ENCODE measurements around the gene CRX. TPM values are rescaled to one million over a fixed set of nuclear protein-coding genes. Genes with fewer than 3 reads are reported as not detected.

The CRX gene
- total and polyA plus RNA-seq, 2 donors (not counting 1 experiment from before 2014, with no cell fraction given): not detected

DNA sequence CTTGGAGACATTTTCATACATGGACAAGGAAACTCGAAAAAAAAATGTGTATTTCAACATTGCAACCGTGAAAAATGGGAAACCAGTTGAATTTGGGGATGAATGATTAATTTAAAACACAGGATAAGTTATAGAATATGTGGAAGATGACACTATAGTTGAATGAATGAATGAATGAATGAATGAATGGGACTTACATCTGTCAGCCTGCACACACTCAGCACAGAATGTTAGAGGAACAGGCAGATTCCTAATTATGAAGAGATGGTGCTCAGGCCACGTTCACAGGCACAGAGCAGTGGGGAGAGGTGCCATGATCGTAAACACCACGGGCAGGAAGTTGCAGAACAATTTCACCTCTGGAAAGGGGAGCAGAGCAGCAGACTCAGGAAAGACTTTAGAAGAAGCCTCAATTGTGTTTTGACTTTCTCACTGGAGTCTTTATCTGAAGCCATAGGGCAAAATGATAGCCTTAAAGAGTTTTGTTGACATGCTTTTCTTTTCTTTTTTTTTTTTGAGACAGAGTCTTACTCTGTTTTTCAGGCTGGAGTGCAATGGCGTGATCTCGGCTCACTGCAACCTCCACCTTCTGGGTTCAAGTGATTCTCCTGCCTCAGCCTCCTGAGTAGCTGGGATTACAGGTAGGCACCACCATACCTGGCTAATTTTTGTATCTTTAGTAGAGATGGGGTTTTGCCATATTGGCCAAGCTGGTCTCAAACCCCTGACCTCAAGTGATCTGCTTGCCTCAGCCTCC is 69.3 kb downstream of the CRX start:
- no peak overlapping the region for H3K4me3 Mint-ChIP-seq
- no peaks in the 10 kb centered on the region for H3K4me1 ChIP-seq (ENCODE audit: control insufficient read depth in 2 of 2, insufficient read depth in 2 of 2, low read length in 2 of 2)
- H3K4me1 Mint-ChIP-seq: no peaks in the 10 kb centered on the region
- DNase-seq: no peak
- intact Hi-C loops (cut with micrococcal nuclease): no loop called here
- no peaks in the 10 kb centered on the region for H3K79me2 ChIP-seq (ENCODE audit: control insufficient read depth, insufficient read depth, low read length)
- H3K9me3 ChIP-seq (ENCODE audit: control extremely low read depth in 1 of 3, control insufficient read depth in 2 of 3, insufficient read depth in 1 of 3, low read length in 2 of 3): peaks cover 0 to 15% (median 2%) of the 10 kb centered on the region in 3 donors
- no peak overlapping the region for H2AFZ ChIP-seq (ENCODE audit: insufficient read depth, low read depth, low read length, poor library complexity, severe bottlenecking)
- H3K4me3 ChIP-seq (ENCODE audit: control extremely low read depth in 1 of 5, extremely low read depth in 1 of 5, insufficient read depth in 1 of 5, low read depth in 2 of 5, low read length in 4 of 5): no peak overlapping the region
- WGBS (ENCODE audit: insufficient coverage): 54% methylated on average over 4 of the region's 7 CpGs
- no peak overlapping the region for H3K9ac ChIP-seq (ENCODE audit: low read length)
- no peaks in the 10 kb centered on the region for H3K27me3 ChIP-seq (replicated peaks in 1 of 4; ENCODE audit: control extremely low read depth in 1 of 4, control insufficient read depth in 3 of 4, insufficient read depth in 4 of 4, low read length in 3 of 4)
- no peak for TF ChIP-seq EZH2 (IDR thresholded peaks at IDR 0.05; ENCODE audit: borderline replicate concordance, insufficient read depth, low read depth, low read length, poor library complexity, severe bottlenecking)
- TF ChIP-seq, protein P1, sequence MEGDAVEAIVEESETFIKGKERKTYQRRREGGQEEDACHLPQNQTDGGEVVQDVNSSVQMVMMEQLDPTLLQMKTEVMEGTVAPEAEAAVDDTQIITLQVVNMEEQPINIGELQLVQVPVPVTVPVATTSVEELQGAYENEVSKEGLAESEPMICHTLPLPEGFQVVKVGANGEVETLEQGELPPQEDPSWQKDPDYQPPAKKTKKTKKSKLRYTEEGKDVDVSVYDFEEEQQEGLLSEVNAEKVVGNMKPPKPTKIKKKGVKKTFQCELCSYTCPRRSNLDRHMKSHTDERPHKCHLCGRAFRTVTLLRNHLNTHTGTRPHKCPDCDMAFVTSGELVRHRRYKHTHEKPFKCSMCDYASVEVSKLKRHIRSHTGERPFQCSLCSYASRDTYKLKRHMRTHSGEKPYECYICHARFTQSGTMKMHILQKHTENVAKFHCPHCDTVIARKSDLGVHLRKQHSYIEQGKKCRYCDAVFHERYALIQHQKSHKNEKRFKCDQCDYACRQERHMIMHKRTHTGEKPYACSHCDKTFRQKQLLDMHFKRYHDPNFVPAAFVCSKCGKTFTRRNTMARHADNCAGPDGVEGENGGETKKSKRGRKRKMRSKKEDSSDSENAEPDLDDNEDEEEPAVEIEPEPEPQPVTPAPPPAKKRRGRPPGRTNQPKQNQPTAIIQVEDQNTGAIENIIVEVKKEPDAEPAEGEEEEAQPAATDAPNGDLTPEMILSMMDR (IDR thresholded peaks at IDR 0.05): no peak
- no peaks in the 10 kb centered on the region for H4K20me1 ChIP-seq (ENCODE audit: control insufficient read depth, insufficient read depth, low read length, poor library complexity, severe bottlenecking)
- ChIA-PET POLR2A (no interaction called here), CTCF (no interaction called here)
- ATAC-seq (ENCODE audit: low read depth): no peak
- H3K27me3 Mint-ChIP-seq: peaks cover 14% of the 10 kb centered on the region
- H3K9me3 Mint-ChIP-seq (ENCODE audit: insufficient read depth): peaks cover 8% of the 10 kb centered on the region
- H3K27ac Mint-ChIP-seq: no peak overlapping the region
- H3K36me3 ChIP-seq (replicated peaks in 1 of 2; ENCODE audit: control extremely low read depth in 1 of 2, control insufficient read depth in 1 of 2, extremely low read depth in 1 of 2, insufficient read depth in 2 of 2, low read length in 1 of 2): no peaks in the 10 kb centered on the region
- H3K27ac ChIP-seq (ENCODE audit: low read length in 2 of 2): no peak overlapping the region
- H3K4me2 ChIP-seq (replicated peaks; ENCODE audit: low read depth, low read length, poor library complexity, severe bottlenecking): no peak overlapping the region

DNA sequence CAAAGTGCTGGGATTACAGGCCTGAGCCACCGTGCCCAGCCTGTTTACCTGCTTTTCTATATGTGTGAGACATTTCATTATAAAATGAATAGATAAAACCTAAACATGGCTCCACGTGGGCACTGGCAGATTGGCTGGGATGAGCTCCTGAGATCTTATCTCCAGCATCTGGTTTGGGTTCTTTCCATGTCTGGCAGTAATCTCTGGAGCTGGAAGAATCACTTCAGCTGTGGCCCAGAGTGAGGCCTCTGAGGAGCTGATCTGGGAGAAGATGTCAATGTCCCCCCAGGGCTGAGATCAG is 69.8 kb downstream of the CRX start:
- Histone ChIP-seq H3K4me2 (replicated peaks; ENCODE audit: low read depth, low read length, poor library complexity, severe bottlenecking) (no peak overlapping the region), H3K27me3 (replicated peaks in 1 of 4; ENCODE audit: control extremely low read depth in 1 of 4, control insufficient read depth in 3 of 4, insufficient read depth in 4 of 4, low read length in 3 of 4) (no peaks in the 10 kb centered on the region), H3K36me3 (replicated peaks in 1 of 2; ENCODE audit: control extremely low read depth in 1 of 2, control insufficient read depth in 1 of 2, extremely low read depth in 1 of 2, insufficient read depth in 2 of 2, low read length in 1 of 2) (no peaks in the 10 kb centered on the region), H3K4me3 (ENCODE audit: control extremely low read depth in 1 of 5, extremely low read depth in 1 of 5, insufficient read depth in 1 of 5, low read depth in 2 of 5, low read length in 4 of 5) (no peak overlapping the region), H2AFZ (ENCODE audit: insufficient read depth, low read depth, low read length, poor library complexity, severe bottlenecking) (no peak overlapping the region), H3K4me1 (ENCODE audit: control insufficient read depth in 2 of 2, insufficient read depth in 2 of 2, low read length in 2 of 2) (no peaks in the 10 kb centered on the region), H3K9me3 (ENCODE audit: control extremely low read depth in 1 of 3, control insufficient read depth in 2 of 3, insufficient read depth in 1 of 3, low read length in 2 of 3) (peaks cover 0 to 16% (median 2%) of the 10 kb centered on the region in 3 donors), H4K20me1 (ENCODE audit: control insufficient read depth, insufficient read depth, low read length, poor library complexity, severe bottlenecking) (no peaks in the 10 kb centered on the region), H3K79me2 (ENCODE audit: control insufficient read depth, insufficient read depth, low read length) (no peaks in the 10 kb centered on the region), H3K9ac (ENCODE audit: low read length) (no peak overlapping the region), H3K27ac (ENCODE audit: low read length in 2 of 2) (no peak overlapping the region)
- no peak overlapping the region for H3K27ac Mint-ChIP-seq
- TF ChIP-seq, protein P1 (IDR thresholded peaks at IDR 0.05): no peak
- TF ChIP-seq EZH2 (IDR thresholded peaks at IDR 0.05; ENCODE audit: borderline replicate concordance, insufficient read depth, low read depth, low read length, poor library complexity, severe bottlenecking): no peak
- H3K4me1 Mint-ChIP-seq: no peaks in the 10 kb centered on the region
- H3K4me3 Mint-ChIP-seq: no peak overlapping the region
- no CpG with 5 or more reads among the region's 2 CpGs for WGBS (ENCODE audit: insufficient coverage)
- ChIA-PET POLR2A (no interaction called here), CTCF (no interaction called here)
- intact Hi-C loops (cut with micrococcal nuclease): no loop called here
- peaks cover 8% of the 10 kb centered on the region for H3K9me3 Mint-ChIP-seq (ENCODE audit: insufficient read depth)
- peaks cover 14% of the 10 kb centered on the region for H3K27me3 Mint-ChIP-seq
- DNase-seq (no peak), ATAC-seq (ENCODE audit: low read depth) (no peak)

All from B cell (primary cell).